Measurements from ENCODE around the gene RCOR1. TPM values are rescaled to one million over a fixed set of nuclear protein-coding genes. Genes with fewer than 3 reads are reported as not detected.

Gene RCOR1
- total RNA-seq, 4 donors from 2014 or later, result 15.7 to 31.0 (median 25.8) TPM

- Histone ChIP-seq H3K27me3 (no peaks in the 10 kb centered on the region), H3K4me1 (peaks cover 0 to 38% (median 11%) of the 10 kb centered on the region in 4 donors), H3K9me3 (no peaks in the 10 kb centered on the region), H3K4me3 (no peak overlapping the region), H3K36me3 (no peaks in the 10 kb centered on the region), H3K27ac (no peak overlapping the region)
- intact Hi-C loops (cut with DNase I; ENCODE audit: low total_unique reads), result no loop called here
- DNase-seq, result no peak
- 68 to 81% methylated on average over 3 to 4 of the region's 4 CpGs for WGBS, 2 donors (ENCODE audit: low coverage in 1 of 2)
- in situ Hi-C loops (cut with MboI; ENCODE audit: low pct_ligation_motif_present in 1 of 4, low pct_unique_long_range_greater_than_20kb in 1 of 4, low sequenced_read_pairs in 3 of 4), result no loop called here
- TF ChIP-seq EP300 (IDR thresholded peaks at IDR 0.05; ENCODE audit: low read depth) (no peak), POLR2AphosphoS5 (IDR thresholded peaks at IDR 0.05) (no peak), CTCF (IDR thresholded peaks at IDR 0.05) (no peak), POLR2A (IDR thresholded peaks at IDR 0.05) (no peak)
These were observed 13.8 kb downstream of the RCOR1 start for GRCh38 chr14:102606296-102606695.

- Histone ChIP-seq H3K27me3 (no peaks in the 10 kb centered on the region), H3K4me1 (peaks cover 0 to 39% (median 13%) of the 10 kb centered on the region in 4 donors), H3K36me3 (no peaks in the 10 kb centered on the region), H3K27ac (no peak overlapping the region), H3K4me3 (no peak overlapping the region), H3K9me3 (no peaks in the 10 kb centered on the region)
- WGBS, 2 donors (ENCODE audit: low coverage in 1 of 2), result 73% methylated on average over 4 of the region's 4 CpGs
- no peak for DNase-seq
- TF ChIP-seq CTCF (IDR thresholded peaks at IDR 0.05) (no peak), POLR2A (IDR thresholded peaks at IDR 0.05) (no peak), EP300 (IDR thresholded peaks at IDR 0.05; ENCODE audit: low read depth) (no peak), POLR2AphosphoS5 (IDR thresholded peaks at IDR 0.05) (no peak)
- intact Hi-C loops (cut with DNase I; ENCODE audit: low total_unique reads), result no loop called here
- in situ Hi-C loops (cut with MboI; ENCODE audit: low pct_ligation_motif_present in 1 of 4, low pct_unique_long_range_greater_than_20kb in 1 of 4, low sequenced_read_pairs in 3 of 4), result no loop called here
These were observed 15.6 kb downstream of the RCOR1 start for GRCh38 chr14:102608064-102608446.

DNA sequence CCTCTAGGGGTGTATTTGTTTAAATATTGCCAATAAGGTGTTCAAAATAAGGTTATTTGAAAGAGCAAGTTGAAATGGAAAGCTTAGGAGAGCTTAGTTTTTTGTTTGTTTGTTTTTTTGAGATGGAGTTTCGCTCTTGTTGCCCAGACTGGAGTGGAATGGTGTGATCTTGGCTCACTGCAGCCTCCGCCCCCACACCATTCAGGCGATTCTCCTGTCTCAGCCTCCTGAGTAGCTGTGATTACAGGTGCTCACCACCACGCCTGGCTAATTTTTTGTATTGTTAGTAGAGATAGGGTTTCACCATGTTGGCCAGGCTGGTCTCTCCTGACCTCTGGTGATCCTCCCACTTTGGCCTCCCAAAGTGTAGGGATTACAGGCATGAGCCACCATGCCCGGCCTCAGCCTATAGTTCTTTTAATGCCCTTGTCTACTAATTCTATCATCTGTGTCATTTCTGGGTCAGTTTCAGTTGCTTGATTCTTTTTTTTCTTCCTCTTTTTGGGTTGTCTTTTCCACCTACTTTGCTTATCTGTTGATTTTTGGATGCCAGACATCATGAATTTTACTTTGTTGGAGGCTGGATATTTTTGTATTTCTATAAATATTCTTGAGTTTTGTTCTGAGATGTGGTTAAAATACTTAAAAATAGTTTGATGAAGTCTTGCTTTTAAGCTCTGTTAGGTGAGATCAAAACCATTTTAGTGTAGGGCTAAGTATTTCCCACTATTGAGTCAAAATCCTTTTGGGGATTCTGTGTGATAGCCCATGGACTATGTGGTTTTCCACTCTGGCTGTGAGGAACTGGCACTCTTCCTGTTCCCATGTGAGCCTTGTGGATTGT is 18.7 kb downstream of the RCOR1 start:
- Histone ChIP-seq H3K4me3 (no peak overlapping the region), H3K27me3 (no peaks in the 10 kb centered on the region), H3K4me1 (peaks cover 0 to 15% (median 4%) of the 10 kb centered on the region in 4 donors), H3K9me3 (no peaks in the 10 kb centered on the region), H3K36me3 (no peaks in the 10 kb centered on the region), H3K27ac (no peak overlapping the region)
- in situ Hi-C loops (cut with MboI; ENCODE audit: low pct_ligation_motif_present in 1 of 4, low pct_unique_long_range_greater_than_20kb in 1 of 4, low sequenced_read_pairs in 3 of 4) (no loop called here), intact Hi-C loops (cut with DNase I; ENCODE audit: low total_unique reads) (no loop called here)
- TF ChIP-seq POLR2AphosphoS5 (IDR thresholded peaks at IDR 0.05) (no peak), EP300 (IDR thresholded peaks at IDR 0.05; ENCODE audit: low read depth) (no peak), CTCF (IDR thresholded peaks at IDR 0.05) (no peak), POLR2A (IDR thresholded peaks at IDR 0.05) (no peak)
- WGBS, 2 donors (ENCODE audit: low coverage in 1 of 2), result 69 to 70% methylated on average over 5 of the region's 5 CpGs
- no peak for DNase-seq

DNA sequence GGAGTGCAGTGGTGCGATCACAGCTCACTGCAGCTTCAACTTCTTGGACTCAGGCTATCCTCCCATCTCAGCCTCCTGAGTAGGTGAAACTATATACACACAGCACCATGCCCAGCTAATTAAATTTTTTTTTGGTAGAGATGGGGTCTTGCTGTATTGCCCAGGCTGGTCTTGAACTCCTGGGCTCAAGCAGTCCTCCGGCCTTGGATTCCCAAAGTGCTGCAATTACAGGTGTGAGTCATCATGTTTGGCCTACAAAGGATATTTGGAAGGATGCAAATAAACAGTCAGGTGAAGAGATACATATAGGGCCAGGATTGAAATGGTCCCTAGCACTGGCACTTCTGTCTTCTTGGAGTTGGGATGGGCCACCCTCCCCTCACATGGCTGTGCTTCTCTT is 23.9 kb downstream of the RCOR1 start:
- intact Hi-C loops (cut with DNase I; ENCODE audit: low total_unique reads), result no loop called here
- 85% methylated on average over 2 of the region's 2 CpGs; no CpG with 5 or more reads in 1 of the 2 donors for whole genome bisulfite sequencing, 2 donors (ENCODE audit: low coverage in 1 of 2)
- no peak overlapping the region for H3K4me3 ChIP-seq
- DNase-seq, result no peak
- H3K27ac ChIP-seq, result no peak overlapping the region
- in situ Hi-C loops (cut with MboI; ENCODE audit: low pct_ligation_motif_present in 1 of 4, low pct_unique_long_range_greater_than_20kb in 1 of 4, low sequenced_read_pairs in 3 of 4), result no loop called here
- no peaks in the 10 kb centered on the region for H3K27me3 ChIP-seq
- H3K36me3 ChIP-seq, result no peaks in the 10 kb centered on the region
- H3K4me1 ChIP-seq, result peaks cover 0 to 13% (median 6%) of the 10 kb centered on the region in 4 donors
- H3K9me3 ChIP-seq, result no peaks in the 10 kb centered on the region
- TF ChIP-seq EP300 (IDR thresholded peaks at IDR 0.05; ENCODE audit: low read depth) (no peak), POLR2A (IDR thresholded peaks at IDR 0.05) (no peak)

All from transverse colon (tissue), 4 donors.